Esophagus muscularis mucosa (tissue), 4 donors: ENCODE data around the gene TMEM125.

Experiments
- EP300 ChIP-seq: sonication (generic); formaldehyde crosslinking; IDR thresholded peaks from one replicate; pipeline ENCODE4 v1.6.1; 2017; ENCODE audit warnings: antibody characterized with exemption
- POLR2A ChIP-seq: fragments of 450-650 bp; IDR thresholded peaks from one replicate; pipeline ENCODE4 v1.6.1; 2017; ENCODE audit warnings: antibody characterized with exemption, moderate library complexity, mild to moderate bottlenecking, low read depth
- TF ChIP-seq, protein P1 (sequence below), 3 experiments: fragments of 200-600 bp in 2 of 3; fragments of 450-650 bp in 1 of 3; sonication (generic) in 2 of 3; IDR thresholded peaks; one replicate each; pipeline ENCODE4 v1.5.1; 2017 to 2019; ENCODE audit warnings: antibody characterized with exemption in 3 of 3, mild to moderate bottlenecking in 2 of 3, moderate library complexity in 1 of 3

DNA sequence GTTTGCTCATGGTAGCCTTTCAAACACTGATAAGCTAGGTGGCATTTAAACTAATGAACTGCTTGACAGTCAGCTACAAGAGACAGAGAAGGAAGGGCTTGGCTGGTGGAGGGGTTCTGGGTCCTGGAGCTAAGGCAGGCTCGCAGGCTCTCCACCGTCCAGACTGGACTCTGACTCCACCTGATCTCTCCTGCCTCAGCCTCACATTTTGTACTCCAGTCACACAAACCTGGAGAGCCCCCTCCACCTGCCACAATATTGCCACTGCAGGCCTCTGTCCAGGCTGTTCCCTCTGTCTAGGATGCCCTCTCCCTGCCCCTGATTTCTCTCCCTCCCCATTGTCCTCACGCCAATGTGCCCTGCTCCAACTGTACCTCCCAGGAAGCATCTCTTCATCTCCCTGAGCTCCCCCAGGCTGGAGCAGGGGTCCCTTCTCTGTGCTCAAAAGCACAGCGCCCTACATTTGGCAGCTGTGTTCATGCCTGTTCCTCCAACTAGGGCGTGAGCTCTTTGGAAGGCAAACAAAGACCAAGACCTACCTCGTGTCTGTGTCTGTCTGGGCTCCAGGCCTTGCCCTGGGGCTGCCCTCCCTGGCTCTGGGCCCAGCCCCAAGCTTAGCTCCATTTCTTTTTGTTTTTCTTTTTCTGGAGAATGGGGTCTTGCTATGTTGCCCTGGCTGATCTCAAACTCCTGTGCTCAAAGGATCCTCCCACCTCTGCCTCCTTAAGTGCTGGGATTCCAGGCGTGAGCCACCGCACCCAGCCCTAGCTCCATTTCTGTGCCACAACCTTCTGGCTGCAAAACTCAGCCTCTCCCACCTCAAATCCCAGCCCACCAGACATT lies 33.9 kb downstream of the TMEM125 start:
- TF ChIP-seq POLR2A (no peak), EP300 (no peak)
- TF ChIP-seq, protein P1, sequence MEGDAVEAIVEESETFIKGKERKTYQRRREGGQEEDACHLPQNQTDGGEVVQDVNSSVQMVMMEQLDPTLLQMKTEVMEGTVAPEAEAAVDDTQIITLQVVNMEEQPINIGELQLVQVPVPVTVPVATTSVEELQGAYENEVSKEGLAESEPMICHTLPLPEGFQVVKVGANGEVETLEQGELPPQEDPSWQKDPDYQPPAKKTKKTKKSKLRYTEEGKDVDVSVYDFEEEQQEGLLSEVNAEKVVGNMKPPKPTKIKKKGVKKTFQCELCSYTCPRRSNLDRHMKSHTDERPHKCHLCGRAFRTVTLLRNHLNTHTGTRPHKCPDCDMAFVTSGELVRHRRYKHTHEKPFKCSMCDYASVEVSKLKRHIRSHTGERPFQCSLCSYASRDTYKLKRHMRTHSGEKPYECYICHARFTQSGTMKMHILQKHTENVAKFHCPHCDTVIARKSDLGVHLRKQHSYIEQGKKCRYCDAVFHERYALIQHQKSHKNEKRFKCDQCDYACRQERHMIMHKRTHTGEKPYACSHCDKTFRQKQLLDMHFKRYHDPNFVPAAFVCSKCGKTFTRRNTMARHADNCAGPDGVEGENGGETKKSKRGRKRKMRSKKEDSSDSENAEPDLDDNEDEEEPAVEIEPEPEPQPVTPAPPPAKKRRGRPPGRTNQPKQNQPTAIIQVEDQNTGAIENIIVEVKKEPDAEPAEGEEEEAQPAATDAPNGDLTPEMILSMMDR (IDR thresholded peaks at IDR 0.05): no peak
